ENCODE results near the gene FBXO47. TPM values are rescaled to one million over a fixed set of nuclear protein-coding genes. Genes with fewer than 3 reads are reported as not detected.

FBXO47 gene
- total RNA-seq, 2 experiments from 2014 or later = not detected

DNA sequence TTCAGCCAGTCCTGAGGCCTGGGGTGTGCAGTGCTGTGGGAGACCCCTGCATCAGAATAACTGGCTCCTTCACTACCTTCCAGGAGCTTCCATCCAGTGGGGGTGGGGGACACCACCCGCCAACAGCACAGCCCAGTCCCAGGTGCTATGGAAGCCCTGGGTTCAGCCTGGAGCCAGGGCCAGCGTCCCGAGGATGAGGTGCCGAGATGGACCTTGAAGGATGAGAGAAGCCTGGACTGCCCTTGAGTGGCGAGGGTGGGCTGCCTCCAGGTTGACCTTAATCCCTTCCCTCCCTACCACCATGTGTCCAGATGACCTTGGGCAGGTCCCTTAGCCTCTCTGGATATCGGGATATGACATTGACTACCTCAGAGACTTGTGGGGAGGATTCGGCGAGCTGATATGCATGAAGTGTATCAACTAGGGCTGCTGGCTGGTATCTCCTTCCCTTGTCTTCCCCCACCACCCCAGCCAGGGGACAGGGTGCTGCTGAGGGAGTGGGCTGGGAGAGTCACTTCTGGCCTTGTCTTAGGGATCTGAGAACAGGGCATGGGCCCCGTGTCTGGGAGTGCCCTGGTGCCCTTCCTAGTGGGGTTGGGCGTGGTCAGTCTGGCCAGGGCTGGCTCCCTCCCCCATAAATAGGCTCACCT lies 56.0 kb downstream of the FBXO47 start:
- Mint-ChIP-seq H3K36me3 (ENCODE audit: low read depth) (peaks cover 50% of the 10 kb centered on the region), H3K9me3 (ENCODE audit: insufficient read depth) (no peaks in the 10 kb centered on the region), H3K4me1 (ENCODE audit: low read depth) (peaks cover 32% of the 10 kb centered on the region), H3K27ac (peak overlapping the region; percentile 12), H3K4me3 (no peak overlapping the region), H3K27me3 (ENCODE audit: low read depth) (no peaks in the 10 kb centered on the region)
- POLR2A ChIA-PET = interaction anchor here (0.7 to 1.6 kb wide), 2 partner anchors 20 to 40 kb away, joined by 3 to 4 read pairs; no protein-coding TSS in a partner anchor
- ATAC-seq (no peak), DNase-seq (no peak)
- CTCF ChIA-PET = no interaction called here

DNA sequence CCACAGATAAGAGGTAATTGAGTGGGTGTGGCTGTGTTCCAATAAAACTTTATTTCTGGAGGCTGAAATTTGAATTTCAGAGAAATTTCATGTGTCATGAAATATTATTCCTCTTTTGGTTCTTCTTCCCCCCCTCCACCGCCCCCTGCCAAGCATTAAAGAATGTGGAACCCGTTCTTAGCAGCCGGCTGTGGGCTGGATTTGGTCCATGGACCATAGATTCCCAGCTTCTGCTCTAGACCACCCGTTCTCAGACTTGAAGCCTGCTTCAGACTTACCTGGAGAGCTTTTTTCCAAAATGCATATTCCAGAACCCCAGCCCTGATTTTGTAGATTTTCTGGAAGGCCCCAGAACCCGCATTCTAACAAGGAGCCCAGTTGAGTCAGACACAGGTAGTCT lies 56.9 kb downstream of the FBXO47 start:
- no peak overlapping the region for H3K27ac Mint-ChIP-seq
- ChIA-PET CTCF (no interaction called here), POLR2A (interaction anchor here (0.7 to 1.6 kb wide), 3 partner anchors 19 to 80 kb away, joined by 3 to 4 read pairs (median 3); no protein-coding TSS in a partner anchor)
- H3K4me3 Mint-ChIP-seq = no peak overlapping the region
- ATAC-seq (no peak), DNase-seq (no peak)
- peaks cover 53% of the 10 kb centered on the region for H3K36me3 Mint-ChIP-seq (ENCODE audit: low read depth)
- H3K27me3 Mint-ChIP-seq (ENCODE audit: low read depth) = no peaks in the 10 kb centered on the region
- H3K4me1 Mint-ChIP-seq (ENCODE audit: low read depth) = peaks cover 34% of the 10 kb centered on the region
- no peaks in the 10 kb centered on the region for H3K9me3 Mint-ChIP-seq (ENCODE audit: insufficient read depth)

DNA sequence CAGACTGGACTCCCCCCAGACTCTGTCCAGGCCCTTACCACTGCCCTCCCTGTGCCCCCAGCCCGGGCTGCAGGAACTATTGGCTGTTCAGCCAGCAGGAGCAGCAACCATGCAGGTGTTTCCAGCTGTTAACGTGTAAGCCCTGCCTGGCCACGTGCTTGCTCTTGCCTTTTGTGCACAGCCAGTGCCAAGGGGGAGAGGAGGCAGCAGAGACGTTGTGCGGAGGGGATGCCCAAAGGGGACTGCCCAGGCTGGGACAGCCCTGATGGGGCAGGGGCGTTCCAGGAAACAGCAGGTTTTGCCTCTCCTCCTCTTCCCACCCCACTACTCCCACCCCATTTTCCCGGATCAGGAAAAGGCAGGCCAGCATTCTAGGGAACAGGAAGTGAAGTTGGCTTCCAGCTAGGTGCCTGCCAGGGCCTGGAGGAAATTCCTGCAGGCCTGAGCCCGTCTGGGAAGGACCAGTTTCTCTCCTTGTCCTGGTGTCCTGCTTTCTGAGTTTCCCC lies 58.5 kb downstream of the FBXO47 start:
- Mint-ChIP-seq H3K9me3 (ENCODE audit: insufficient read depth) (no peaks in the 10 kb centered on the region), H3K4me3 (no peak overlapping the region), H3K27ac (peak overlapping the region; percentile 34), H3K4me1 (ENCODE audit: low read depth) (peaks cover 30% of the 10 kb centered on the region), H3K36me3 (ENCODE audit: low read depth) (peaks cover 57% of the 10 kb centered on the region), H3K27me3 (ENCODE audit: low read depth) (no peaks in the 10 kb centered on the region)
- no peak for ATAC-seq
- ChIA-PET CTCF (no interaction called here), POLR2A (no interaction called here)
- no peak for DNase-seq

DNA sequence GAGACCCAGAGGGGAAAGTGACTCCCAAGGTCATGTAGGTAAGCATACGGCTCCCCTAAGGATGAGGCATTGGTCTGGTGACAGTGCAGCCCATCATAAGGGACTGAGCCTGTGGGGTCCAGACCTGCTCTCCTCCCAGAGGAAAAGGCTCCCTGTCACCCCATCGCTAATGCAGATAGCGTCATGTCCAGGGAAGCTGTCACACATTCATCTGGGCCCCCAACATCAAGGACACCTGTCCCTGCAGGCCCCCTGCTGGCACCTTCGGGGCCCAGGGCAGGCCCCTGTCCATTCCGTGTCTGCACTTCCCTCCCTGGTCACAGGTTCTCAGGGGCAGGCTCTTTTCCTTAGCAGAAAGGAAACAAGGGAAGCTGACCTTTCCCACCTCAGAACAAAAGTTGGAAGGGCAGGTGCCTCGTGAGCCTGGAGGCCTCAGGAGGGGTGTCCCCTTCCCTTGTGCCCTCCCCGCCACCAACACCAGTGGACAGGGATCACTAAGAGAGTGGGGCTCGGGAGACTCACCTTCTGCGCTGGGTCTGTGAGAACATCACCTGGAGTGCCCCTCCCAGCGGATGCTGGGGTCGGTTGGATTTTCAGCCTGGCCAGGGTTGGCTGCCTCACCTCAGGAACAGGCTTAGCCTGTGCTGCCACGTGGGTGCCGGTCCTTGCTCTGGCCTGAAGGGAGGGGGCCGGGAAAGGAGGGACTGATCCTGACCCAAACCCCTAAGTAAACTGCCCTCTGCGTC lies 59.1 kb downstream of the FBXO47 start:
- Mint-ChIP-seq H3K9me3 (ENCODE audit: insufficient read depth) (no peaks in the 10 kb centered on the region), H3K4me1 (ENCODE audit: low read depth) (peaks cover 26% of the 10 kb centered on the region), H3K27ac (peak overlapping the region; percentile 34), H3K36me3 (ENCODE audit: low read depth) (peaks cover 58% of the 10 kb centered on the region), H3K27me3 (ENCODE audit: low read depth) (no peaks in the 10 kb centered on the region), H3K4me3 (no peak overlapping the region)
- CTCF ChIA-PET = interaction anchor here (0.9 to 2.6 kb wide), 4 partner anchors 10 to 75 kb away, joined by 3 to 13 read pairs (median 4); partner anchors contain the start of gene LASP1NB
- ATAC-seq (no peak), DNase-seq (no peak)
- POLR2A ChIA-PET = interaction anchor here (0.9 to 1.4 kb wide), 5 partner anchors 14 to 54 kb away, joined by 3 to 5 read pairs (median 3); partner anchors contain the start of genes LASP1NB and RPL23

DNA sequence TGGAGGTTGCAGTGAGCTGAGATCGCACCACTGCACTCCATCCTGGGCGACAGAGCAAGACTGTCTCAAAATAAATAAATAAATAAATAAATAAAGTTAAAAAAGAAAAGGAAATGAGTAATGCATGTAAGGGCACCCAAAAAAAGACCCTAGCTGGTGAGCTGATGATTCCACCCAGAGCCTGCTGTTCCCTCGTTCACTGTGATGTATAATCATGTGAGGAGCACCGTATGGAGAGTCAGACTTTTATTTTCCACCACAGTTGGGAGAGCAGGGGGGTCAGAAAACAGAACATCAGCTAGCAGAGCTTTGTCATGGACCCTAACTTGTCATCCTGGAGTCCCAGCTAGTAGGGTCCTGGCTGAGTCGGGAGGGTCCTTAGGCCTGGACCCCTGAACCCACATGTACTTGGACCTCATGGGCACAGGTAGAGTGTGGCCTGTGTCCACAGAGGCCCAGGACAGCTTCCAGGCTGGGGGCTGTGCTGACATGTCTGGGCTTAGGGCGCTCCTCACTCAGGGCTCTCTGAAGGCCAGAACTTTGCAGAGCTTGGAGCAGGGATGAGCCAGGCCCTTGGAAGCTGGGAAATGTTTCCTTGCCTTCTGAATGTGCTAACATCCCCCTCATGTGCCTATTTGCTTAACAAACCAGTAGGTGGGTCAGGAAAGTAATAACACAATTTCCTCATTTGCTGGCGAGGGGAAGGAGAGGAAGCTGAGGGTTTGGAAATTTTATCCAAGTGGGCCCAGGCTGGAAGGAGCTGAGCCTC lies 60.6 kb downstream of the FBXO47 start:
- Mint-ChIP-seq H3K4me1 (ENCODE audit: low read depth) (peaks cover 25% of the 10 kb centered on the region), H3K27me3 (ENCODE audit: low read depth) (no peaks in the 10 kb centered on the region), H3K9me3 (ENCODE audit: insufficient read depth) (no peaks in the 10 kb centered on the region), H3K27ac (peak overlapping the region; percentile 55), H3K4me3 (no peak overlapping the region), H3K36me3 (ENCODE audit: low read depth) (peaks cover 62% of the 10 kb centered on the region)
- DNase-seq = no peak
- no peak for ATAC-seq
- ChIA-PET CTCF (interaction anchor here (0.6 to 2.6 kb wide), 6 partner anchors 9 to 328 kb away, joined by 3 to 13 read pairs (median 4); partner anchors contain the start of gene LASP1NB), POLR2A (interaction anchor here (1.1 to 1.4 kb wide), 3 partner anchors 12 to 35 kb away, joined by 3 to 5 read pairs (median 3); no protein-coding TSS in a partner anchor)

DNA sequence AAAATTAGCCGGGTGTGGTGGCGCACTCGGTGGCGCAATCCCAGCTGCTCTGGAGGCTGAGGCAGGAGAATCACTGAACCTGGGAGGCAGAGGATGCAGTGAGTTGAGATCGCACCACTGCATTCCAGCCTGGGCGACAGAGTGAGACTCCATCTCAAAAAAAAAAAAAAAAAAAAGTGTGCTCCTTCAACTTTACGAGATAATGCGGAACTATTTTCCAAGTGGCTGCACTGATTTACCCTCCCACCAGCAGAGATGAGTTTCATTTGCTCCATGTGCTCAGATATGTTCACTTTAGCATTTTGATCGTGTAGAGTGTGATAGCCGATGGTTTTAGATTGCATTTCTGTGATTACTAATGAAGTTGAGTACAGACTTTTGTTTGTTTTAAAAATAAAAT lies 61.8 kb downstream of the FBXO47 start:
- CTCF ChIA-PET = interaction anchor here (2.6 kb wide), 1 partner anchor 19 kb away, joined by 13 read pairs; the partner anchor contains the start of gene LASP1NB
- no peak overlapping the region for H3K27ac Mint-ChIP-seq

DNA sequence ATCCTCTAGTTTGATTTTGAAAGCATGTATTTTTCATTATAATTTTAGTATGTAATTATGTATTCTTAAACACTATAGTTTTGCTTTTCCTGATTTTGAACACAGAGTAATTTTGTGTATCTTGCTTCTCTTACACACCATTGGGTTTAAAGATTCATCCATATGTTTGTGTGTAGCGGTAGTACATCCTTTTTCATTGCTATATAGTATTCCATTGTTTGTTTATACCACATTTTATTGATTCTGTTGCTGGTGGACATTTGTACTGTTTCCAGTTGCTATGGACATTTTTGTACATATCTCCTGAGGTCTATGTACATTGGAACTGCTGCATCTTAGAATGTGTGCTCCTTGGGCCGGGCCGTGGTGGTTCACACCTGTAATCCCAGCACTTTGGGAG lies 62.3 kb downstream of the FBXO47 start:
- Mint-ChIP-seq H3K4me3 (no peak overlapping the region), H3K36me3 (ENCODE audit: low read depth) (peaks cover 62% of the 10 kb centered on the region), H3K27ac (peak overlapping the region; percentile 63), H3K9me3 (ENCODE audit: insufficient read depth) (no peaks in the 10 kb centered on the region), H3K27me3 (ENCODE audit: low read depth) (no peaks in the 10 kb centered on the region), H3K4me1 (ENCODE audit: low read depth) (peaks cover 34% of the 10 kb centered on the region)
- CTCF ChIA-PET = interaction anchor here (0.9 to 8.4 kb wide), 3 partner anchors 16 to 78 kb away, joined by 3 to 82 read pairs (median 3); partner anchors contain the start of gene LASP1
- POLR2A ChIA-PET = interaction anchor here (1.4 to 1.6 kb wide), 2 partner anchors 13 to 35 kb away, joined by 4 to 5 read pairs; partner anchors contain the start of gene LASP1
- ATAC-seq (no peak), DNase-seq (no peak)

More for the DNA sequence above, 61.8 kb downstream of the FBXO47 start:
- Mint-ChIP-seq H3K27me3 (ENCODE audit: low read depth) (no peaks in the 10 kb centered on the region), H3K9me3 (ENCODE audit: insufficient read depth) (no peaks in the 10 kb centered on the region), H3K4me3 (no peak overlapping the region), H3K4me1 (ENCODE audit: low read depth) (peaks cover 33% of the 10 kb centered on the region), H3K36me3 (ENCODE audit: low read depth) (peaks cover 67% of the 10 kb centered on the region)
- no peak for ATAC-seq
- POLR2A ChIA-PET = interaction anchor here (1.4 kb wide), 1 partner anchor 35 kb away, joined by 4 read pairs; the partner anchor contains the start of gene LASP1
- no peak for DNase-seq

DNA sequence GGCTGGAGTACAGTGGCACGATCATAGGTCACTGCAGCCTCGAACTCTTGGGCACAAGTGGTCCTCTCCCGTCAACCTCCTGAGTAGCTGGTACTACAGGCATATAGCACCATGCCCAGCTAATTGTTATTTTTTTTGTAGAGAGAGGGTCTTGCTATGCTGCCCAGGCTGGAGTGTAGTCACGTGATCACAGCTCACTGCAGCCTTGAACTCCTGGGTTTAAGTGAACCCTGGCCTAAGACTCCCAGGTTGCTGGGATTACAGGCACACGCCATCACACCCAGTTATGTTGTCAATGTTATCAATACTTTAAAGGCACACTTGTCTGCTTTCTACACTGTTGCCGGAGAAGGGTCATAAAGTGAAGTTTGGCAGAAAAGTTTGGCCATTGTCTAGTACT lies 63.8 kb downstream of the FBXO47 start:
- ChIA-PET POLR2A (interaction anchor here (1.6 kb wide), 1 partner anchor 12 kb away, joined by 5 read pairs; no protein-coding TSS in a partner anchor), CTCF (interaction anchor here (1.8 to 8.4 kb wide), 2 partner anchors 17 to 33 kb away, joined by 4 to 82 read pairs; partner anchors contain the start of gene LASP1)
- ATAC-seq = no peak
- Mint-ChIP-seq H3K4me3 (no peak overlapping the region), H3K27me3 (ENCODE audit: low read depth) (no peaks in the 10 kb centered on the region), H3K4me1 (ENCODE audit: low read depth) (peaks cover 49% of the 10 kb centered on the region), H3K9me3 (ENCODE audit: insufficient read depth) (no peaks in the 10 kb centered on the region), H3K36me3 (ENCODE audit: low read depth) (peaks cover 65% of the 10 kb centered on the region), H3K27ac (no peak overlapping the region)
- DNase-seq = no peak

DNA sequence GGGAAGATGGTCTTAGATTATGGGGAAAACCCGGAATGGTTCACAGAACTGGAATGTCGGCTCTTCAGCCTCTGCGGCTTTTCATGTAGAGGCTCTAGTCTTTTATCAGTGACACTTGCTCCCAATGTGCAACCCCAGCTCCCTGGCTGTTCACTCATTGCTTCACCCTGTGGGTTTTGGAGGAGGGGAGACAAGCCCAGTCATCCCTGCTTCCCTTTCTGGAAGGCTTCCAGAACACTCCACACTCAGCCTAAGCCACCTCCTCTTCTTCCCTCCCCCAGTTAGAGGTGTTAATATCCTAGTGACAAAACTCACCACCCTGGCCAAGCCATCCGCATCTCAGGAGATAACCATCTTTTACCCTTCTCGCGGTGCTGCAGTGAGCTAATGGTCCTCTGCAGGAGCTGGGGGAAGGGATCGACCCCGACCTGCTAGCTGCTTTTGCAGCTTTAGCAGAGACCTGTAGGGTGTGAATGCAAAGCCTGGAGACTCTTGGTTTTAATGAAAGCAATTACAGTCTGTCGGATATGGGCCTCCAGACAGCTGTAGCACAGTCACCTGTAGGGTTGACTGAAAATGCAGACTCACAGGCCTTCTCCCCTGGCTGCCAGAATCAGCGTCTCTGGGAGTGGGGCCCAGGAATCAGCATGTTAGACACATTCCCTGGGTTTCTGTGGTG lies 66.1 kb downstream of the FBXO47 start:
- peaks cover 82% of the 10 kb centered on the region for H3K36me3 Mint-ChIP-seq (ENCODE audit: low read depth)
- ChIA-PET CTCF (interaction anchor here (0.9 to 8.4 kb wide), 8 partner anchors 16 to 273 kb away, joined by 3 to 82 read pairs (median 4); partner anchors contain the start of gene LASP1), POLR2A (interaction anchor here (0.6 to 6.0 kb wide), 6 partner anchors 9 to 47 kb away, joined by 3 to 57 read pairs (median 7); partner anchors contain the start of genes LASP1, LASP1NB and RPL23)

DNA sequence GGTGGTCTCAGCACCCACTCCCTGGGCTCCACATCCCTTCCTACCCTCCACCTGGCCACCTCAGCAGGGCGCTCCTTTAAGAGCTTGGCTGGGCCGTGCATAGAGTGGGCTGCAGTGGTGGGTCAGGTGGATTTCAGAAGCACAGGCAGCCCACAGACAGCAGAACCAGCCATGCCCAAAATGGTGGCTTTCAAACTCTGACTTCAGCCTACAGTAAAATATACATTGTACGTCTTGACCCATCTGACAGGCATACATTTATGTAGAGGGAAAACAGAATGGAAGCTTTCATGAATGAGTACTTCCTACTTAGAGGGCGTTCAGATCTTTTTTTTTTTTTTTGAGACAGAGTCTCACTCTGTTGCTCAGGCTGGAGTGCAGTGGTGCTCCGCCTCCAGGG lies 67.8 kb downstream of the FBXO47 start:
- peak overlapping the region; percentile 75 for H3K4me3 Mint-ChIP-seq
- CTCF ChIA-PET = interaction anchor here (1.2 to 8.4 kb wide), 4 partner anchors 18 to 37 kb away, joined by 3 to 82 read pairs (median 8); partner anchors contain the start of genes LASP1 and LASP1NB
- peak overlapping the region; percentile 96 for H3K27ac Mint-ChIP-seq
- H3K4me1 Mint-ChIP-seq (ENCODE audit: low read depth) = peaks cover 70% of the 10 kb centered on the region
- no peaks in the 10 kb centered on the region for H3K9me3 Mint-ChIP-seq (ENCODE audit: insufficient read depth)
- H3K36me3 Mint-ChIP-seq (ENCODE audit: low read depth) = peaks cover 81% of the 10 kb centered on the region
- ATAC-seq (no peak), DNase-seq (no peak)
- POLR2A ChIA-PET = interaction anchor here (0.8 to 6.0 kb wide), 10 partner anchors 14 to 148 kb away, joined by 3 to 57 read pairs (median 8); partner anchors contain the start of genes CWC25, LASP1, LASP1NB and RPL23
- no peaks in the 10 kb centered on the region for H3K27me3 Mint-ChIP-seq (ENCODE audit: low read depth)

More for the DNA sequence above, 66.1 kb downstream of the FBXO47 start:
- H3K27me3 Mint-ChIP-seq (ENCODE audit: low read depth) = no peaks in the 10 kb centered on the region
- no peaks in the 10 kb centered on the region for H3K9me3 Mint-ChIP-seq (ENCODE audit: insufficient read depth)
- H3K4me1 Mint-ChIP-seq (ENCODE audit: low read depth) = peaks cover 62% of the 10 kb centered on the region
- DNase-seq (peak; percentile 75), ATAC-seq (peak; percentile 31)
- H3K27ac Mint-ChIP-seq = peak overlapping the region; percentile 89
- H3K4me3 Mint-ChIP-seq = peak overlapping the region; percentile 4

Measured in activated CD8-positive, alpha-beta T cell treated with anti-CD3 and anti-CD28 coated beads, Interleukin-2, amount 10 ng/mL, durations not matched to agents 7 days and 5 days (primary cell).